GM21360 (cell line): ENCODE measurements around the gene SNRNP48.

ENCODE experiments used
- ATAC-seq: cut with Tn5 transposase; IDR thresholded peaks from one replicate; pipeline ENCODE4 v1.9.1; 2021; ENCODE audit warnings: mild to moderate bottlenecking, moderate library complexity; ENCODE audit not compliant: unreplicated experiment

SNRNP48 gene

GRCh38 chr6:7590918-7591302, 912 bp downstream of the SNRNP48 start:
- ATAC-seq = no peak

DNA sequence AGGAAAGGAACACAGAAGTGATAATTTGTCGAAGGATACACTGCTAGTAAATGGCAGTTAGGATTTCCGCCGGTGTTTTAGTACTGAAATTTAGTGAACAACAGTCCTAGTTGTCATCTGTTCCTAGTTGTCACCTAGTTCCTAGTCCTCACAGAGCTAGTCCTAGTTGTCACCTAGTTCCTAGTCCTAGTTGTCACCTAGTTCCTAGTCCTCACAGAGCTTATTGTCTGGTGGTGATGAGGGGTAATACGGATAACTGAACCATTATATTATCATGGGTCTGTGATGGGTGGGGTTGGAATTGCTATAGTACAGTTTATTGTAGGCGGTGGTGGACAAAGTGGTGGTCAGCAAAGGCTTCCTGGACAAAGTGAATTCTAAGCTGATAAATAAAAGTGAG, 1.8 kb downstream of the SNRNP48 start:
- no peak for ATAC-seq

GRCh38 chr6:7593229-7593628, 3.2 kb downstream of the SNRNP48 start:
- no peak for ATAC-seq

DNA sequence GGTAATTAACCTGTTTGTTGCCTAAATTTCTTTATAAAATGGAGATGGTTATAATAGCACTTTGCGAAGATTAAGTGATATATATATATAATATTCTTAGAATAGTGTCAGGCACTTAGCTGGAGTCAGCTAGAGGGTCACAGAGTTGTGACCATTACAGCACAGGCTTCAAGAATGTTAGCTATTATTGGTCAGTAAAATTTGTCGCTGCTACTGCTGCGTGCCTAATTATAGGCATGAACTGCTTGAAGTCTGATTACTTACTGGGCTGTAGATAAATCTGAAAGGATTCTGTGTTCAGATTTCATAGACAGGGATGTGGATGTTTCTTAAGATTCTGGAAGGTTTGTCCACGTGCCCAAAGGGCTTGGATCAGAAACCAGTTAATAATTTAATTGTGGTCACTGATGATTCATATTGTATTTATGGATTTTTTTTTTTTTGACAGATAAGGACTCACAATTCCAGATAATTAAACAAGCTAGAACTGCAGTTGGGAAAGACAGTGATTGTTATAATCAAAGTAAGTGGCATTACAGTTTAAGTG, 4.7 kb downstream of the SNRNP48 start:
- ATAC-seq = no peak

DNA sequence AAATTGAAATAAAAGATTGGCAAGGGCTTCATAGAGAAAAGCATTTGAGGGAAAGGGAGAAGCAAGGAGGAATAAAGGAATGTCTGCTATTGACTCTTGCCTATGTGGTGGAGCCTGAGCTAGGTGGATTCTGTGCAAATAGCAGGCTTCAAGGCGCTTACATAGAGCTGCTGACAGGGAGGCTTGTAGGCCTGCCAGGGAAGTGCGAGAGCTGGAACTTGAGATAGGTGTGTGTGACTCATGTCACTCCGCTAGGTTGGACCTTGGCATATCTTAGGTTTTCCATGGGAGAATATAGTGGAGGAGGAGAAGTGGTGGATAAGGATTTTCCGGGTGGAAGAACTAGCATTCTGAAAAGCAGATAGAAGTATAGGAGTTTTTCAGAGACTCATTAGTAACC, 14.0 kb downstream of the SNRNP48 start:
- no peak for ATAC-seq

- no peak for ATAC-seq
Measured at GRCh38 chr6:7604506-7604905, 14.5 kb downstream of the SNRNP48 start.

DNA sequence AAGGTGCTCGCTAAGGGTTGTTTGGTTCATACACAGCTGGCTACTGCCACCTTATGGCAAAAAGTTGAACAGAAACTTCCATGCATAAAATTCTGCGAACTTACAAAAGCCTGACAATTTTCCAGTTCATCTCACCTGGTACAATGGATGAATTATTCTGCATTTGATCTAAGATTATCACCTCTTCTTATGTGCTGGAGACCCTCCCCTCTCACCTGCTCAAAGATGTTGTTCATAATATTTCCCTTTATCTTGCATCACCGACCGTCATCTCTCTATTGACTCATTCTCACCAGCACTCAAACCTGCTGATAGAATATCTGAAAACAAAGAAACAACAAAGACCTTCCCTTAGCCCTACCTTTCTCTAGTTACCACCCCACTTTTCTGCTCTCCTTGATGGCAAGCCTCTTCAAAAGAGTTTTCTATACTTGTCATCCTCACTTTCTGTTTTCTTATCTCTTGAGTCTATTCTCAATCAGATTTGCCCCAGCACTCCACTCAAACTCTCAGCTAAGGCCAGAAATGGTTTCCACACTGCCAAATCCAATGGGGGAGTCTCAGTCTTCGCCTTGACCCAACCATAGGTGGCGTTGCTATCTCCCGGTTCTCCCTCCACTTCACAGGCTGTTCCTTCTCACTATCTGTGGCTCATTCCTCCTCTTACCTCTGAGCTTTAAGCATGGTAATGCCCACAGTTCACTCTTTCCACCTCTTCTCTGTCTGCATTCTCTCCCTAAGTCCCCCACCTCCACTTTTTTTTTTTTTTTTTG, 25.8 kb downstream of the SNRNP48 start:
- no peak for ATAC-seq

DNA sequence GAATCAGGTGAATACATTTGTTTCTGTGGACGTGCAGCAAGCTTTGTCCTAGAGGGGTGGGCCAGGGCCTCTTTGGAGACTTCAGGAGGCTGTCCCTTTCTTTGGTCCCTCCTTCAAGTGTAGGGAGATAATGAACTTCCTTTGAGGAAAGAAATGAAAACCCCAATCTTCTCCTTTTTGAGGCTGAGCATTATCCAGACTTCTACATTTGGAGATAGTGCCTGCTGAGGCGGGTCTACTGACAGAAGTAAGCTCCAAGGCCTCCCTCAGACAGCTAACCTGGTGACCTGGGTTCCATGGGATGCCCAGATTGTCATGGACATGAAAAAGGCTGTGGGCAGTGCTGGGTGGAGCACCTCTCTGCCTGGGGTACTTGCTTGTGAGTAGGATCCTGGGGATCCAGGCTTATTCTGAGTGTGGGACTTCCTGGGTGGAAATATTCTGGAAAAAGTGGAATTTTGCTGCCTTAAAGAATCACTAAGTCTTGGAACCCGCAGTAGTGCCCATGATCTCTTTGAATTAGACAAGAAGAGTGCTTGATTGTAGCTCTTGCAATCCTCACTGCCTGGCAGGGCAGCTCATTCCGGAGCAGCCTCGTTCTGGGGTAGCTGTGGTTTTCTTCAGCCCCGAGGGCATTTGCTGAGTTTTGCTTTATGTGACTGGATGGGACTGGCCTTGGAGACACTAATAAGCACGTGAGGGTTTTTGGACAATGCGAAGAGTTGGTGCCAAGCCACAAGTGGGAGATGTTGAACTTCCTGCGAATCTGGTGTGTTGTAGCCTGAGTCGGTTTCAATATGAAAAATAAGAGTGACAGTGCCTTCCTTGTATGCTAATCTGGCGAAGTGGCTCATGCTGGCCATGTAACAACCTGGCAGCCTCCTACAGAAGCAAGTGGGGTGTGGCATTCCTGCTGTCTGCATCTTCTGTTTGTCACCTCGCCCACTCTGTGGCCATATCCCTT, 28.1 kb downstream of the SNRNP48 start:
- peak; percentile 72 for ATAC-seq

DNA sequence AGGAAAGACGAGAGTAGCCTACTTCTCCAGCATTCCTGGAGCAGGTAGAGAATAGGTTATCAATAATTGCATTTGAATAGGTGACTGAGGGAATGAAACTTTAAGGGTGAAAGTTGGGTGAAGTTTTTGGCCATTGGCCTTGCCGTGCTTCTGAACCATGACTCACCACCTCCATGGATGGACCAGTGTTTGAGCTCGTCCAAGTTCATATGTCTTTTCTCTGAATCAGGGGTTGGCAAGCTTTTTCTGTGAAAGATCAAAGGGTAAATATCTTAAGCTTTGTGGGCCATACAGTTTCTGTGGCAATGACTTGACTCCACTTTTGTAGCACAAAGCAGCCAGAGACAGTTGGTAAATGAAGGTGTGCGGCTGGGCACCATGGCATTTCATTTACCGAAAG, 31.8 kb downstream of the SNRNP48 start:
- ATAC-seq = no peak

GRCh38 chr6:7624796-7625710, 35.1 kb downstream of the SNRNP48 start:
- no peak for ATAC-seq

GRCh38 chr6:7628479-7628878, 38.5 kb downstream of the SNRNP48 start:
- no peak for ATAC-seq

DNA sequence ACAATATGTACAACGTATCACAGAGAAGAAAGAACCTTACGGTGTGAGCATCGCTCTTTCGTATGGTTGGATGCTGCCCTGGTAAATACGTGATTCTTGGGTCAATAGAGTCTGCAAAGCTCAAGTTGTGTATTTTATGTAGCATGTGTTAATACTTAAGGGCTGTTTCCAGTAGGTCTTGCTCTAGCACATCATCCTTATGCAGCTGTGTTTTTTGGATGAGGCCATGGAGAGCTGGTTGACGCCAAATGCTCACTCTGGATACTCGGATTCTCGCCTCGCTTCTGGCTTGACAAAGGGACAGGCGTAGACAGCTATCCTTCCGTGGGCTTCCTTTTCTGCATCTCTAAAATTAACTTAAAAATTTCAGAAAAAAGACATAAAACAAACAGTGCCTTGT, 38.9 kb downstream of the SNRNP48 start:
- no peak for ATAC-seq

DNA sequence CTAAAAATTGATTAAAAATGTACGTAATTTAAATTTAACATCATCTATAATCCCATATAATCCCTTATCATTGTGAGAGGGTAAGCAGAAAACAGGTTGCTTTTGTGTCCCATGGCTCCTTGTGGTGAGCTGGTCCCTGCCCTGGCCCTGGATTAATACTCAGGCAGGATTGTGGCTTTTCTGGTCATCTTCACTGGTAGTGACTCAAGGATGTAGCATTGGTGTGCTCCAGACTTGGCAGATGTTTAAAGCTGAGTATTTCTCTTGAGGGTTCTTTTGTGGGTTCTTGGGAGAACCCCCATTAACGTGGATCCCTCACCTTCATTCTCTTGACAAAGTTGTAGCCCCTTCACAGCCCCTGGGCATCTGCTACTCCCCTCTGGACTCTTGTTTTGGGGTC, 39.3 kb downstream of the SNRNP48 start:
- ATAC-seq = no peak

DNA sequence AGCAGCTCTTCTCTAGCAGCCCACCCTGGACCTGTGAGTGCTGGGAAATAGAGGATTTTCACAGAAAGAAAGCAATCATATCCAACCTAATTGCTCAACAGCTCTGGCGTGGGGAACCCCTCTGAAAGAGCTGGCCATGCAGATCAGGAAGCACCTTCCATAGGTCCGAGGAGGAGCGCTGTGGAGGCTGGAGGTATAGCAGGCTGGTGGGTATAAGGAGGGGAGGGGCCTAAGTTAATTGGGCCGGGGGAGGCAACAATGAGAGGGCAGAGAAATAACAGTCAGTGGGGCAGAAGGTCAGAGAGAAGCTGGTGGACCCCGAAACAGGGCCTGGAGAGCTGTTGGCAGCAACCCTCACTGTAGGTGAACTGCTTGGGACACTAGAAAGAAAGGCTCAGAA, 40.8 kb downstream of the SNRNP48 start:
- no peak for ATAC-seq

- no peak for ATAC-seq
Measured at GRCh38 chr6:7631466-7631865, 41.5 kb downstream of the SNRNP48 start.

GRCh38 chr6:7632501-7633290, 42.7 kb downstream of the SNRNP48 start:
- ATAC-seq = no peak

DNA sequence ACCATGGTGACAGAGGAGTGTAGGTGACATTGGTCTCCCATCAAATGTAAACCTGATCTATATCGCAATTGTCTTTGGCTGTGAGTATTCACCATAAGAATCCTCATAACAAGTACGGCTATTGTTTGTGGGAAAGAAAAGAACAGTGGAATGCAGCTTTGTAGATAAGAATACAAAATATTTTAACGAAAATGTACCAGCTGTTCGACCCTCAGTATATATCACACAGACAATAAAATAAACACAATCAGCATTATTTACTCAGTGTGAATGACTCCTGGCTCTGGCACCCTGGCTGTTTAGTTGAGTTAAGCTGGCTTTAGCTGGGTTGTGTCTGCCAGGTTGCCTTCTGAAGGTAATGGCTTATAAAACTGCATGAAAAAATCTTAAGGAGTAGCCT, 43.4 kb downstream of the SNRNP48 start:
- no peak for ATAC-seq

GRCh38 chr6:7636151-7636550, 46.2 kb downstream of the SNRNP48 start:
- no peak for ATAC-seq

GRCh38 chr6:7637533-7637932, 47.5 kb downstream of the SNRNP48 start:
- ATAC-seq = no peak

GRCh38 chr6:7639427-7639826, 49.4 kb downstream of the SNRNP48 start:
- ATAC-seq = no peak
